Small intestine (tissue), 4 donors: ENCODE results near the gene UGT1A1. TPM values are rescaled to one million over a fixed set of nuclear protein-coding genes. Genes with fewer than 3 reads are reported as not detected.

Experiments used
- polyA plus RNA-seq, 4 donors: library from polyadenylated mRNA; stranded (reverse) in 3 of 4; unstranded in 1 of 4; fragments of 200-250 nt in 3 of 4; fragments of 120-200 nt in 1 of 4; gene quantifications; one replicate each; pipeline versions ENCODE4 v1.2.1 to v1.2.3, GENCODE V29; 2013
- donor health status: healthy with polysubstance abuse.
- donor health status: Bipolar disorder and iron deficiency.
- donor health status: healthy.

UGT1A1 gene
- polyA plus RNA-seq, 4 donors: 0.38 to 78.9 (median 28.0) TPM

Other genes starting within 250 kb of the UGT1A1 start
- gene USP40, start 193.5 kb upstream of the UGT1A1 start, polyA plus RNA-seq: 10 to 100 TPM; 19.3 to 40.9 (median 30.6) TPM
- gene UGT1A8, start 142.6 kb upstream of the UGT1A1 start, polyA plus RNA-seq: 10 to 100 TPM in 1 of 4 donors, 1 to 10 TPM in 2, under 1 TPM in 1; 0.07 to 13.6 (median 4.9) TPM
- 10 to 100 TPM in 3 of 4 donors, under 1 TPM in 1; 0.27 to 30.0 (median 18.5) TPM for gene UGT1A10, start 123.8 kb upstream of the UGT1A1 start, polyA plus RNA-seq
- under 1 TPM in 1 of 4 donors, not detected in 3; 0.07 TPM for gene UGT1A9, start 88.4 kb upstream of the UGT1A1 start, polyA plus RNA-seq
- gene UGT1A7, start 78.4 kb upstream of the UGT1A1 start, polyA plus RNA-seq: 1 to 10 TPM in 1 of 4 donors, under 1 TPM in 2, not detected in 1; 0.03 to 9.6 (median 0.19) TPM
- gene UGT1A6, start 67.4 kb upstream of the UGT1A1 start, polyA plus RNA-seq: 1 to 10 TPM in 2 of 4 donors, under 1 TPM in 1, not detected in 1; 0.21 to 1.8 (median 1.4) TPM
- 10 to 100 TPM in 1 of 4 donors, under 1 TPM in 2, not detected in 1; 0.15 to 15.4 (median 0.48) TPM for gene UGT1A5, start 47.4 kb upstream of the UGT1A1 start, polyA plus RNA-seq
- 1 to 10 TPM in 1 of 4 donors, under 1 TPM in 2, not detected in 1; 0.09 to 7.3 (median 0.66) TPM for gene UGT1A4, start 41.5 kb upstream of the UGT1A1 start, polyA plus RNA-seq
- gene UGT1A3, start 31.2 kb upstream of the UGT1A1 start, polyA plus RNA-seq: 1 to 10 TPM in 2 of 4 donors, under 1 TPM in 2; 0.22 to 6.8 (median 2.7) TPM
- gene MROH2A, start 18.1 kb downstream of the UGT1A1 start, polyA plus RNA-seq: 1 to 10 TPM in 1 of 4 donors, under 1 TPM in 3; 0.19 to 1.6 (median 0.42) TPM
- gene HJURP, start 94.3 kb downstream of the UGT1A1 start, polyA plus RNA-seq: 10 to 100 TPM in 2 of 4 donors, 1 to 10 TPM in 1, under 1 TPM in 1; 0.81 to 10.7 (median 5.9) TPM
- gene TRPM8, start 157.1 kb downstream of the UGT1A1 start, polyA plus RNA-seq: under 1 TPM in 1 of 4 donors, not detected in 3; 0.18 TPM